Fibroblast of skin of right biceps (primary cell): ENCODE results near the gene TMCC2.
"Not testable (repeated sequence)": the region's sequence is repeated elsewhere in the genome, so short reads cannot be mapped to it uniquely, and the experiment has no call there.

Source experiments
- DNase-seq: peaks from one replicate; pipeline ENCODE4 v3.0.0-alpha.2; 2013

The TMCC2 gene

GRCh38 chr1:205216588-205216987 is 11.2 kb upstream of the TMCC2 start:
- no peak for DNase-seq

GRCh38 chr1:205217418-205217817 is 10.3 kb upstream of the TMCC2 start:
- no peak for DNase-seq

- no peak for DNase-seq
Observed at GRCh38 chr1:205220421-205220820, 7.3 kb upstream of the TMCC2 start.

- DNase-seq = no peak
Observed at GRCh38 chr1:205224736-205225135, 3.0 kb upstream of the TMCC2 start.

GRCh38 chr1:205225901-205226765 is 1.6 kb upstream of the TMCC2 start:
- DNase-seq = peak; percentile 86

GRCh38 chr1:205226868-205227583 is 720 bp upstream of the TMCC2 start:
- peak; percentile 74 for DNase-seq

- no peak for DNase-seq
Observed at GRCh38 chr1:205228093-205228521, 361 bp downstream of the TMCC2 start.

GRCh38 chr1:205229399-205229871 is 1.7 kb downstream of the TMCC2 start:
- DNase-seq = peak; percentile 50

- DNase-seq = no peak
Observed at GRCh38 chr1:205229916-205230700, 2.4 kb downstream of the TMCC2 start.

GRCh38 chr1:205230982-205231381 is 3.2 kb downstream of the TMCC2 start:
- DNase-seq = no peak

GRCh38 chr1:205232127-205232820 is 4.5 kb downstream of the TMCC2 start:
- DNase-seq = no peak

- no peak for DNase-seq
Observed at GRCh38 chr1:205232945-205233397, 5.2 kb downstream of the TMCC2 start.

GRCh38 chr1:205233986-205234385 is 6.2 kb downstream of the TMCC2 start:
- not testable (repeated sequence) for DNase-seq

GRCh38 chr1:205235951-205236350 is 8.2 kb downstream of the TMCC2 start:
- no peak for DNase-seq

GRCh38 chr1:205236526-205236925 is 8.8 kb downstream of the TMCC2 start:
- DNase-seq = no peak

- no peak for DNase-seq
Observed at GRCh38 chr1:205236951-205237475, 9.3 kb downstream of the TMCC2 start.

GRCh38 chr1:205237526-205238484 is 10.1 kb downstream of the TMCC2 start:
- DNase-seq = no peak

- no peak for DNase-seq
Observed at GRCh38 chr1:205239078-205239477, 11.3 kb downstream of the TMCC2 start.

- DNase-seq = no peak
Observed at GRCh38 chr1:205240118-205240517, 12.4 kb downstream of the TMCC2 start.

GRCh38 chr1:205240569-205240968 is 12.8 kb downstream of the TMCC2 start:
- DNase-seq = no peak
